HEK293 (cell line): Measurements from ENCODE around the gene PIGS.

Source experiments
- CTCF ChIA-PET: fragments of 350-600 bp; formaldehyde crosslinking; extraction: SDS; loops from one replicate; lab custom pipeline; 2021; ENCODE audit warnings: antibody characterized with exemption; lab: Yijun Ruan, JAX
- POLR2A ChIA-PET: fragments of 300-600 bp; formaldehyde crosslinking; extraction: SDS; loops from one replicate; lab custom pipeline; 2020; ENCODE audit warnings: antibody characterized with exemption, inconsistent platforms; lab: Yijun Ruan, JAX
- H3K27ac ChIP-seq: fragments of 200-500 bp; sonication (Bioruptor generic); 2 replicates; pipeline ENCODE4 v1.5.1; 2014; ENCODE audit warnings: low read depth, low read length, control low read depth, inconsistent platforms; ENCODE audit errors: extremely low read depth
- H3K36me3 ChIP-seq, 2 experiments: fragments of 200-500 bp in 1 of 2; sonication (Bioruptor generic) in 1 of 2; 1 replicate in 1 of 2; 2 replicates in 1 of 2; pipeline ENCODE4 v1.5.1; 2014 to 2017; ENCODE audit warnings: inconsistent platforms in 2 of 2, low read length in 2 of 2; ENCODE audit not compliant: control insufficient read depth in 2 of 2, insufficient read depth in 1 of 2
- H3K4me1 ChIP-seq: fragments of 200-500 bp; sonication (Bioruptor generic); 2 replicates; pipeline ENCODE4 v1.5.1; 2014; ENCODE audit warnings: mild to moderate bottlenecking, low read length, inconsistent platforms; ENCODE audit not compliant: control insufficient read depth, insufficient read depth
- H3K4me3 ChIP-seq: 2 replicates; pipeline ENCODE4 v1.5.1; 2011; ENCODE audit warnings: low read depth, mild to moderate bottlenecking, control low read depth, low read length, moderate library complexity
- H3K9me3 ChIP-seq: fragments of 200-500 bp; sonication (Bioruptor generic); 2 replicates; pipeline ENCODE4 v1.5.1; 2014; ENCODE audit warnings: low read depth, low read length, inconsistent platforms; ENCODE audit not compliant: control insufficient read depth, insufficient read depth
- GLIS1 ChIP-seq: fragments of 450-650 bp; formaldehyde crosslinking; IDR thresholded peaks from 2 replicates; pipeline ENCODE4 v1.5.1; 2016; ENCODE audit warnings: missing biosample characterization, missing genetic modification characterization
- HOXD13 ChIP-seq: sonication (generic); formaldehyde crosslinking; IDR thresholded peaks from 2 replicates; pipeline ENCODE4 v1.8.0; 2022; ENCODE audit warnings: missing genetic modification reagents, borderline replicate concordance
- SP3 ChIP-seq: fragments of 450-650 bp; formaldehyde crosslinking; IDR thresholded peaks from 2 replicates; pipeline ENCODE4 v1.5.1; 2016; ENCODE audit warnings: missing biosample characterization, missing genetic modification characterization
- ZIC2 ChIP-seq: fragments of 450-650 bp; formaldehyde crosslinking; IDR thresholded peaks from 2 replicates; pipeline ENCODE4 v1.5.1; 2016; ENCODE audit warnings: missing biosample characterization, missing genetic modification characterization
- ZNF214 ChIP-seq: fragments of 450-650 bp; formaldehyde crosslinking; IDR thresholded peaks from 2 replicates; pipeline ENCODE4 v1.5.1; 2017; ENCODE audit warnings: missing biosample characterization, mild to moderate bottlenecking, missing genetic modification characterization, borderline replicate concordance
- ZNF37A ChIP-seq: fragments of 450-650 bp; IDR thresholded peaks from 2 replicates; pipeline ENCODE4 v1.5.1; 2018; ENCODE audit warnings: missing biosample characterization, missing genetic modification characterization
- ZNF423 ChIP-seq: fragments of 450-650 bp; formaldehyde crosslinking; IDR thresholded peaks from 2 replicates; pipeline ENCODE4 v1.5.1; 2016; ENCODE audit warnings: missing biosample characterization, missing genetic modification characterization
- ZNF664 ChIP-seq: fragments of 450-650 bp; formaldehyde crosslinking; IDR thresholded peaks from 2 replicates; pipeline ENCODE4 v1.5.1; 2016; ENCODE audit warnings: missing biosample characterization, missing genetic modification characterization
- ZNF747 ChIP-seq: fragments of 450-650 bp; formaldehyde crosslinking; IDR thresholded peaks from 2 replicates; pipeline ENCODE4 v1.5.1; 2016; ENCODE audit warnings: missing biosample characterization, missing genetic modification characterization
- TF ChIP-seq, protein P1 (sequence below): fragments of 450-650 bp; formaldehyde crosslinking; IDR thresholded peaks from 2 replicates; pipeline ENCODE4 v1.5.1; 2016; ENCODE audit warnings: missing biosample characterization, missing genetic modification characterization
- TF ChIP-seq, protein P2 (sequence below): fragments of 450-650 bp; IDR thresholded peaks from 2 replicates; pipeline ENCODE4 v1.5.1; 2018; ENCODE audit warnings: missing biosample characterization, mild to moderate bottlenecking, missing genetic modification characterization
- TF ChIP-seq, protein P3 (sequence below): fragments of 450-650 bp; IDR thresholded peaks from 2 replicates; pipeline ENCODE4 v1.5.1; 2018; ENCODE audit warnings: missing biosample characterization, missing genetic modification characterization
- TF ChIP-seq, protein P4 (sequence below): fragments of 450-650 bp; formaldehyde crosslinking; IDR thresholded peaks from 2 replicates; pipeline ENCODE4 v1.5.1; 2017; ENCODE audit warnings: missing biosample characterization, missing genetic modification characterization
- TF ChIP-seq, protein P5 (sequence below): fragments of 450-650 bp; formaldehyde crosslinking; conservative IDR thresholded peaks from 2 replicates; pipeline ENCODE4 v1.5.1; 2016; ENCODE audit warnings: low read depth, missing biosample characterization, missing genetic modification characterization

PIGS gene

DNA sequence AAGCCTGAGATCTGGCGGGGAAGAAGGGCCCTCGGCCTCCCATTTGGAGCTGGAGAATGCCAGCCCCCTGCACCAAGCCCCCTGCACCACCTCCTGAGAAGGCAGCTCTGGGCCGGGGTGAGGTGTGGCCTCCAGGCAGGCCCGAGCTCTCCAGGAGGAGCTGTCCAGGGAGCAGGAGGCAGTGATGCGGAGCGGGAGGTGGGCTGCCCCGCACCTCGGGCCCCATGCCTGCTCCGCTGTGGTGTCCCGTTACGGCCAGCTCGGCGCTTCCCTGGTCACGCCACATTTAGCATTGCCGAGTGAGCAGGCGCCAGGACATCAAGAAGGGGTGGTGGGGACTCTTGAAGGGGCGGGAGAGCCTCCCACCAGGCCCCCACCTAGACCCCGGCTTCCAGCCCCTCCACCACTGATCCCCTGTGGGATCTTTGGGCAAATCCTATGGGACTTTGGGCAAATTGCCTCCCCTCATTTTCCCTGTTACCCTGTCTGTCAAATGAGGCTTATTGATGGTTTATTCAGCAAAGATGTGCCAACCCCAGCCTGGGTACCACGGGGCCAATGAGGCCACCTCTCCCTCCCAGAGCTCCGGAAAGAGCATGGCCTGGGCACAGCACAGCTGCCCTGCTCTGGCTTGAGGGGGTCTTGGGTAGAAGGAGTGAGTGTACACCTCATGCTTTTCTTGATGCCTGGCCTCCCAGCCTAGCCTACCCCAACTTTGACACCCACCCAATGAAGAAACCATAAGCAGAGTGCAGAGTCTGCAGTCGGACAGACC lies 49.8 kb downstream of the PIGS start:
- H3K4me1 ChIP-seq = peaks cover 5% of the 10 kb centered on the region; the same call in 1 of the 2 replicates
- CTCF ChIA-PET = interaction anchor here (0.9 to 1.3 kb wide), 5 partner anchors 10 to 29 kb away, joined by 3 to 6 read pairs (median 4); no protein-coding TSS in a partner anchor
- H3K27ac ChIP-seq = no peak overlapping the region
- peak; percentile 39 for TF ChIP-seq GLIS1
- TF ChIP-seq, protein P1, sequence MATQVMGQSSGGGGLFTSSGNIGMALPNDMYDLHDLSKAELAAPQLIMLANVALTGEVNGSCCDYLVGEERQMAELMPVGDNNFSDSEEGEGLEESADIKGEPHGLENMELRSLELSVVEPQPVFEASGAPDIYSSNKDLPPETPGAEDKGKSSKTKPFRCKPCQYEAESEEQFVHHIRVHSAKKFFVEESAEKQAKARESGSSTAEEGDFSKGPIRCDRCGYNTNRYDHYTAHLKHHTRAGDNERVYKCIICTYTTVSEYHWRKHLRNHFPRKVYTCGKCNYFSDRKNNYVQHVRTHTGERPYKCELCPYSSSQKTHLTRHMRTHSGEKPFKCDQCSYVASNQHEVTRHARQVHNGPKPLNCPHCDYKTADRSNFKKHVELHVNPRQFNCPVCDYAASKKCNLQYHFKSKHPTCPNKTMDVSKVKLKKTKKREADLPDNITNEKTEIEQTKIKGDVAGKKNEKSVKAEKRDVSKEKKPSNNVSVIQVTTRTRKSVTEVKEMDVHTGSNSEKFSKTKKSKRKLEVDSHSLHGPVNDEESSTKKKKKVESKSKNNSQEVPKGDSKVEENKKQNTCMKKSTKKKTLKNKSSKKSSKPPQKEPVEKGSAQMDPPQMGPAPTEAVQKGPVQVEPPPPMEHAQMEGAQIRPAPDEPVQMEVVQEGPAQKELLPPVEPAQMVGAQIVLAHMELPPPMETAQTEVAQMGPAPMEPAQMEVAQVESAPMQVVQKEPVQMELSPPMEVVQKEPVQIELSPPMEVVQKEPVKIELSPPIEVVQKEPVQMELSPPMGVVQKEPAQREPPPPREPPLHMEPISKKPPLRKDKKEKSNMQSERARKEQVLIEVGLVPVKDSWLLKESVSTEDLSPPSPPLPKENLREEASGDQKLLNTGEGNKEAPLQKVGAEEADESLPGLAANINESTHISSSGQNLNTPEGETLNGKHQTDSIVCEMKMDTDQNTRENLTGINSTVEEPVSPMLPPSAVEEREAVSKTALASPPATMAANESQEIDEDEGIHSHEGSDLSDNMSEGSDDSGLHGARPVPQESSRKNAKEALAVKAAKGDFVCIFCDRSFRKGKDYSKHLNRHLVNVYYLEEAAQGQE = peak; percentile 69
- peak; percentile 57 for TF ChIP-seq ZIC2
- TF ChIP-seq ZNF747 (tag by site-specific recombination) = no peak
- TF ChIP-seq, all 188 proteins: peak for 3
- Histone ChIP-seq H3K4me3 (no peak overlapping the region), H3K36me3 (no peaks in the 10 kb centered on the region), H3K9me3 (no peaks in the 10 kb centered on the region)
- POLR2A ChIA-PET = no interaction called here

DNA sequence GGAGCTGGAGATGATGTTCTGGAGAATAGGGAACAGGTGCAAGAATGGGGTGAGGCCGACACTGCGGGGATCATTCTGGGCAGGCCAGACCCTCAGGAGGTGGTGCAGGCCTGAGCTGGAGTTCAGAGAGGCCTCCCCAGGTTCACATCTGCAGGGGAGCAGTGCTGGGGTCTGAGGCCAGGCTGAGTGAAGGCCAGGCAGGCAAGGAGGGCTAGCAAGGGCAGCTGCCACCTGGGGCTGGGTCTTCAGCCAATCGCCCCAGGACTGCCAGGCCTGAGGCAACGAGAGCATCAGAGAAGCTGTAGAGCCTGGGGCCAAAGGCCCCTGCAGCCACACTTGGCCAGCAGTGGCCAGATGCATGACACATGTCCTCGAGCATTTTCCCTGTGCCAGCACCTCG lies 50.6 kb downstream of the PIGS start:
- Histone ChIP-seq H3K4me3 (no peak overlapping the region), H3K4me1 (peaks cover 5% of the 10 kb centered on the region; the same call in 1 of the 2 replicates), H3K9me3 (no peaks in the 10 kb centered on the region), H3K36me3 (no peaks in the 10 kb centered on the region), H3K27ac (no peak overlapping the region)
- no peak for TF ChIP-seq ZNF214
- TF ChIP-seq GLIS1 = peak; percentile 66
- CTCF ChIA-PET = interaction anchor here (0.6 to 1.3 kb wide), 6 partner anchors 9 to 124 kb away, joined by 3 to 6 read pairs (median 4); partner anchors contain the start of gene BLTP2
- POLR2A ChIA-PET = interaction anchor here (0.7 kb wide), 1 partner anchor 104 kb away, joined by 3 read pairs; no protein-coding TSS in a partner anchor

DNA sequence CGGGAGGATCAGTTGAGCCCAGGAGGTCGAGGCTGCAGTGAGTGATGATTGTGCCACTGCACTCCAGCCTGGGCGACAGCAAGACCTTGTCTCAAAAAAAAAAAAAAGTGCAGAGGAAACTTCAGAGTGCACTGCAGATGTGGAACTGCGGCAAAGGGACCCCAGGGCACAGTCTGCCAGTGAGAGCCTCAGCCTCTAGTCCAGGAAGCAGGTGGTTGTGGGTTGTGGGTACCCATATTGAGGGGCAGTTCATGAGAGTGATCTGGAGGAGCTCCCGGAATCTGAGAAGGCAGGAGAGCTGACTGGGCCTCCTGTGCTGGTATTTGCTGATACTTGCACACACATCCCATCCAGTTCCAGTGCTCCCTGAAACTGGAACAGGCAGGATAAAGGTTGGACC lies 52.1 kb downstream of the PIGS start:
- Histone ChIP-seq H3K36me3 (no peaks in the 10 kb centered on the region), H3K4me3 (no peak overlapping the region), H3K27ac (no peak overlapping the region), H3K9me3 (no peaks in the 10 kb centered on the region), H3K4me1 (peaks cover 4% of the 10 kb centered on the region; the same call in 1 of the 2 replicates)
- ChIA-PET POLR2A (no interaction called here), CTCF (interaction anchor here (0.6 to 1.3 kb wide), 3 partner anchors 18 to 107 kb away, joined by 3 to 8 read pairs (median 3); no protein-coding TSS in a partner anchor)
- no peak for TF ChIP-seq ZNF37A (tag by site-specific recombination)
- TF ChIP-seq, protein P2, sequence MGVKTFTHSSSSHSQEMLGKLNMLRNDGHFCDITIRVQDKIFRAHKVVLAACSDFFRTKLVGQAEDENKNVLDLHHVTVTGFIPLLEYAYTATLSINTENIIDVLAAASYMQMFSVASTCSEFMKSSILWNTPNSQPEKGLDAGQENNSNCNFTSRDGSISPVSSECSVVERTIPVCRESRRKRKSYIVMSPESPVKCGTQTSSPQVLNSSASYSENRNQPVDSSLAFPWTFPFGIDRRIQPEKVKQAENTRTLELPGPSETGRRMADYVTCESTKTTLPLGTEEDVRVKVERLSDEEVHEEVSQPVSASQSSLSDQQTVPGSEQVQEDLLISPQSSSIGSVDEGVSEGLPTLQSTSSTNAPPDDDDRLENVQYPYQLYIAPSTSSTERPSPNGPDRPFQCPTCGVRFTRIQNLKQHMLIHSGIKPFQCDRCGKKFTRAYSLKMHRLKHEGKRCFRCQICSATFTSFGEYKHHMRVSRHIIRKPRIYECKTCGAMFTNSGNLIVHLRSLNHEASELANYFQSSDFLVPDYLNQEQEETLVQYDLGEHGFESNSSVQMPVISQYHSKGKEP (tag by site-specific recombination) = no peak
- TF ChIP-seq HOXD13 (CRISPR knock-in tag) = no peak
- no peak for TF ChIP-seq ZNF423 (tag by site-specific recombination)
- no peak for TF ChIP-seq ZNF664 (tag by site-specific recombination)
- TF ChIP-seq, protein P3, sequence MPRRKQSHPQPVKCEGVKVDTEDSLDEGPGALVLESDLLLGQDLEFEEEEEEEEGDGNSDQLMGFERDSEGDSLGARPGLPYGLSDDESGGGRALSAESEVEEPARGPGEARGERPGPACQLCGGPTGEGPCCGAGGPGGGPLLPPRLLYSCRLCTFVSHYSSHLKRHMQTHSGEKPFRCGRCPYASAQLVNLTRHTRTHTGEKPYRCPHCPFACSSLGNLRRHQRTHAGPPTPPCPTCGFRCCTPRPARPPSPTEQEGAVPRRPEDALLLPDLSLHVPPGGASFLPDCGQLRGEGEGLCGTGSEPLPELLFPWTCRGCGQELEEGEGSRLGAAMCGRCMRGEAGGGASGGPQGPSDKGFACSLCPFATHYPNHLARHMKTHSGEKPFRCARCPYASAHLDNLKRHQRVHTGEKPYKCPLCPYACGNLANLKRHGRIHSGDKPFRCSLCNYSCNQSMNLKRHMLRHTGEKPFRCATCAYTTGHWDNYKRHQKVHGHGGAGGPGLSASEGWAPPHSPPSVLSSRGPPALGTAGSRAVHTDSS = no peak
- TF ChIP-seq SP3 = no peak
- TF ChIP-seq, protein P4, sequence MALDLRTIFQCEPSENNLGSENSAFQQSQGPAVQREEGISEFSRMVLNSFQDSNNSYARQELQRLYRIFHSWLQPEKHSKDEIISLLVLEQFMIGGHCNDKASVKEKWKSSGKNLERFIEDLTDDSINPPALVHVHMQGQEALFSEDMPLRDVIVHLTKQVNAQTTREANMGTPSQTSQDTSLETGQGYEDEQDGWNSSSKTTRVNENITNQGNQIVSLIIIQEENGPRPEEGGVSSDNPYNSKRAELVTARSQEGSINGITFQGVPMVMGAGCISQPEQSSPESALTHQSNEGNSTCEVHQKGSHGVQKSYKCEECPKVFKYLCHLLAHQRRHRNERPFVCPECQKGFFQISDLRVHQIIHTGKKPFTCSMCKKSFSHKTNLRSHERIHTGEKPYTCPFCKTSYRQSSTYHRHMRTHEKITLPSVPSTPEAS (tag by site-specific recombination) = no peak
- TF ChIP-seq, protein P5, sequence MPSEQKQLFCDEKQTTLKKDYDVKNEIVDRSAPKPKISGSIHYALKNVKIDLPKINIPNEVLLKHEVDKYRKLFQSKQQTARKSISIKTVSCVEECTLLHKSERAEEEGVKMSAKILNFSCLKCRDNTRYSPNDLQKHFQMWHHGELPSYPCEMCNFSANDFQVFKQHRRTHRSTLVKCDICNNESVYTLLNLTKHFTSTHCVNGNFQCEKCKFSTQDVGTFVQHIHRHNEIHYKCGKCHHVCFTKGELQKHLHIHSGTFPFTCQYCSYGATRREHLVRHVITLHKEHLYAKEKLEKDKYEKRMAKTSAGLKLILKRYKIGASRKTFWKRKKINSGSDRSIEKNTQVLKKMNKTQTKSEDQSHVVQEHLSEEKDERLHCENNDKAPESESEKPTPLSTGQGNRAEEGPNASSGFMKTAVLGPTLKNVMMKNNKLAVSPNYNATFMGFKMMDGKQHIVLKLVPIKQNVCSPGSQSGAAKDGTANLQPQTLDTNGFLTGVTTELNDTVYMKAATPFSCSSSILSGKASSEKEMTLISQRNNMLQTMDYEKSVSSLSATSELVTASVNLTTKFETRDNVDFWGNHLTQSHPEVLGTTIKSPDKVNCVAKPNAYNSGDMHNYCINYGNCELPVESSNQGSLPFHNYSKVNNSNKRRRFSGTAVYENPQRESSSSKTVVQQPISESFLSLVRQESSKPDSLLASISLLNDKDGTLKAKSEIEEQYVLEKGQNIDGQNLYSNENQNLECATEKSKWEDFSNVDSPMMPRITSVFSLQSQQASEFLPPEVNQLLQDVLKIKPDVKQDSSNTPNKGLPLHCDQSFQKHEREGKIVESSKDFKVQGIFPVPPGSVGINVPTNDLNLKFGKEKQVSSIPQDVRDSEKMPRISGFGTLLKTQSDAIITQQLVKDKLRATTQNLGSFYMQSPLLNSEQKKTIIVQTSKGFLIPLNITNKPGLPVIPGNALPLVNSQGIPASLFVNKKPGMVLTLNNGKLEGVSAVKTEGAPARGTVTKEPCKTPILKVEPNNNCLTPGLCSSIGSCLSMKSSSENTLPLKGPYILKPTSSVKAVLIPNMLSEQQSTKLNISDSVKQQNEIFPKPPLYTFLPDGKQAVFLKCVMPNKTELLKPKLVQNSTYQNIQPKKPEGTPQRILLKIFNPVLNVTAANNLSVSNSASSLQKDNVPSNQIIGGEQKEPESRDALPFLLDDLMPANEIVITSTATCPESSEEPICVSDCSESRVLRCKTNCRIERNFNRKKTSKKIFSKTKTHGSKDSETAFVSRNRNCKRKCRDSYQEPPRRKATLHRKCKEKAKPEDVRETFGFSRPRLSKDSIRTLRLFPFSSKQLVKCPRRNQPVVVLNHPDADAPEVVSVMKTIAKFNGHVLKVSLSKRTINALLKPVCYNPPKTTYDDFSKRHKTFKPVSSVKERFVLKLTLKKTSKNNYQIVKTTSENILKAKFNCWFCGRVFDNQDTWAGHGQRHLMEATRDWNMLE (tag by site-specific recombination) = no peak
